ENCODE data around the gene ZNF274. TPM values are rescaled to one million over a fixed set of nuclear protein-coding genes. Genes with fewer than 3 reads are reported as not detected.

The ZNF274 gene
- total and polyA plus RNA-seq, 2 donors, result 15.7 to 33.2 TPM

DNA sequence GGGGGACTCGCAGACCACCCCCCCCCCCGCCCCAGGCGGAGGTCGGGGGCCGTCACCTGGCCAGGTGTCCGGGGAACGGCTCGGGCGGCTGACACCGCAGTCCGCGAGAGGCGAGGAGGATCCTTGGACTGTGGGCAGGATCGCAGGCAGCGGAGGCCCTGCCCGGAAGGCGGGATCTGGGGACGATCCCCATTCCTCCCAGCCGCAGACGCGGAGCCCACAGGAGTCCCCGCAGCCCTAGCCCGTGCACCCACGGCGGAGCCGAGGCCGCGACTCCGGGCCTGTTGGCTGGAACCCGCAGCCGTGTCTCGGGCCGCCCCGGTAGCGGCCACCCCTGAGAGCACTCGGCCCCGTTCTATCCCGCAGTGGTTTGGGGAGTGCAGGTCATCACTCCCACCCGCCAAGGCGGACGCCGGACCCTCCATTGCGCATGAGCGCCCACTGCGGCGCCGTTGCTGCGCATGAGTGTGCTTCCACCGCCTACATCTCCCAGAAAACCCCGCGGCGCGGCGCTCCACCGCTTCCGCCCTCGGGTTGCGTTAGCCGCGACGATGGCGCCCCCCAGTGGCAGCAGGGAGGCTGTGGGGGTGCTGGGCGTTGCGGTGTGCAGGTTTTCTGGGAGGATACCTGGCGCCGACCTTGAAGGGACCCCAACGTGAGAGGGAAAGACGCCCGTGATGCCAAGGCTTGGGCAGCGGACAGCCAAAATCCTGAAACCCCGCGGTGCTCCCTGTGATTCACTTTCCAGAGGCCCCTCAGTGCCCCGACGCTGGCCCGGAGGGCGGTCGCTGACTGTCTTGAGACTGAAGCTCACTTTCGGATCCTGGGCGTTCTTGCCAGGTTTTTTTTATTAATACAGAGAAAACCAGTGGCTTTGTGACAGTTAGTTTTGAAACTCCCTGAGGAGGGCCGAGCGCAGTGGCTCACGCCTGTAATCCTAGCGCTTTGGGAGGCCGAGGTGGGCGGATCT is 27.9 kb upstream of the ZNF274 start:
- DNase-seq (ENCODE audit: low read depth in 6 of 9, low spot score in 9 of 9), result peak; percentile 75 to 97 (median 92)
- H3K4me1 ChIP-seq (ENCODE audit: control insufficient read depth in 2 of 2, insufficient read depth in 2 of 2, low read length in 2 of 2), result peaks cover 7 to 10% of the 10 kb centered on the region in 2 donors
- H3K9me3 ChIP-seq (ENCODE audit: control insufficient read depth in 2 of 2, insufficient read depth in 1 of 2, low read length in 1 of 2), result peaks cover 4 to 39% of the 10 kb centered on the region in 2 donors
- WGBS, result 3% methylated on average over 85 of the region's 85 CpGs
- peaks cover 0 to 3% of the 10 kb centered on the region in 2 donors for H3K27me3 ChIP-seq (ENCODE audit: control insufficient read depth in 2 of 2, insufficient read depth in 1 of 2, low read length in 1 of 2)
- no peaks in the 10 kb centered on the region for H3K36me3 ChIP-seq (ENCODE audit: control insufficient read depth in 2 of 2, insufficient read depth in 2 of 2, low read length in 1 of 2)
- peak overlapping the region; percentile 72 to 84 for H3K4me3 ChIP-seq (ENCODE audit: low read length in 2 of 2)
- H3K27ac ChIP-seq (ENCODE audit: low read depth in 1 of 2, low read length in 1 of 2), result peak overlapping the region; percentile 68 to 85

DNA sequence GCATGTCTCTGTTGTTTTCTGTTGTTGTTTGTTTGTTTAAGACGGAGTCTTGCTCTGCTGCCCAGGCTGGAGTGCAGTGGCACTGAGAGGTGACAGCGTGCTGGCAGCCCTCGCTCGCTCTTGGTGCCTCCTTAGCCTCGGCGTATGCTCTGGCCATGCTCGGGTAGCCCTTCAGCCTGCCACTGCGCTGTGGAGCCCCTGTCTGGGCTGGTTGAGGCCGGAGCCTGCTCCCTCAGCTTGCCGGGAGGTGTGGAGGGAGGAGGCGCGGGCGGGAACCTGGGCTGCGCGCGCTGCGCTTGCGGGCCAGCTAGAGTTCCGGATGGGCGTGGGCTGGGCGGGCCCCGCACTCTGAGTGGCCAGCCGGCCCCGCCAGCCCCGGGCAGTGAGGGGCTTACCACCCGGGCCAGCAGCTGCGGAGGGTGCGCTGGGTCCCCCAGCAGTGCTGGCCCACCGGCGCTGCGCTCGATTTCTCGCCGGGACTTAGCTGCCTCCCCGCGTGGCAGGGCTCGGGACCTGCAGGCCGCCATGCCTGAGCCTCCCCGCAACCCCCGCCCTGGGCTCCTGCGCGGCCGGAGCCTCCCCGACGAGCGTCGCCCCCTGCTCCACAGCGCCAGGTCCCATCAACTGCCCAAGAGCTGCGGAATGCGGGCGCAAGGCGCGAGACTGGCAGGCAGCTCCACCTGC is 25.7 kb upstream of the ZNF274 start:
- peaks cover 5 to 7% of the 10 kb centered on the region in 2 donors for H3K4me1 ChIP-seq (ENCODE audit: control insufficient read depth in 2 of 2, insufficient read depth in 2 of 2, low read length in 2 of 2)
- H3K9me3 ChIP-seq (ENCODE audit: control insufficient read depth in 2 of 2, insufficient read depth in 1 of 2, low read length in 1 of 2), result peaks cover 3 to 37% of the 10 kb centered on the region in 2 donors
- no peaks in the 10 kb centered on the region for H3K36me3 ChIP-seq (ENCODE audit: control insufficient read depth in 2 of 2, insufficient read depth in 2 of 2, low read length in 1 of 2)
- no peak overlapping the region for H3K4me3 ChIP-seq (ENCODE audit: low read length in 2 of 2)
- H3K27ac ChIP-seq (ENCODE audit: low read depth in 1 of 2, low read length in 1 of 2), result no peak overlapping the region
- WGBS, result 93% methylated on average over 53 of the region's 53 CpGs
- H3K27me3 ChIP-seq (ENCODE audit: control insufficient read depth in 2 of 2, insufficient read depth in 1 of 2, low read length in 1 of 2), result no peaks in the 10 kb centered on the region
- no peak for DNase-seq (ENCODE audit: low read depth in 6 of 9, low spot score in 9 of 9)

DNA sequence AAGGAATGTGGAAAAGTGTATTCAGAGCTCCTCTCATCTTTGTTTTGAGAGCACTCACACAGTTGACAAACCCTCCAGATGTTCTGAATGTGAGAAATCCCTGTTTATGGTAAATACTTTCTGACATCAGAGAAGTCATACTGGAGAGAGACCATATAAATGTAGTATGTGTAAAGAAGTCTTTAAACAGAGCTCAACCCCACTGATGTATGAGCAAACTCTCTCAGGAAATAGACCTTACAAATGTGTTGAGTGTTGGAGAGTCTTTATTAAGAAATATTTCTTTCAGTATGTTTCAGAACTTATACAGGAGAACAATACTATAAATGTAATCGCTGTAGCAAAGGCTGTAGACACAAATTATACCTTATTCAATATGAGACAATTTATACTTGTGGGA is 16.6 kb upstream of the ZNF274 start:
- no peaks in the 10 kb centered on the region for H3K4me1 ChIP-seq (ENCODE audit: control insufficient read depth in 2 of 2, insufficient read depth in 2 of 2, low read length in 2 of 2)
- H3K27ac ChIP-seq (ENCODE audit: low read depth in 1 of 2, low read length in 1 of 2), result no peak overlapping the region
- no peak for DNase-seq (ENCODE audit: low read depth in 6 of 9, low spot score in 9 of 9)
- H3K9me3 ChIP-seq (ENCODE audit: control insufficient read depth in 2 of 2, insufficient read depth in 1 of 2, low read length in 1 of 2), result peaks cover 11 to 44% of the 10 kb centered on the region in 2 donors
- no peaks in the 10 kb centered on the region for H3K36me3 ChIP-seq (ENCODE audit: control insufficient read depth in 2 of 2, insufficient read depth in 2 of 2, low read length in 1 of 2)
- WGBS, result 74% methylated on average over 1 of the region's 1 CpG
- no peaks in the 10 kb centered on the region for H3K27me3 ChIP-seq (ENCODE audit: control insufficient read depth in 2 of 2, insufficient read depth in 1 of 2, low read length in 1 of 2)
- H3K4me3 ChIP-seq (ENCODE audit: low read length in 2 of 2), result no peak overlapping the region

DNA sequence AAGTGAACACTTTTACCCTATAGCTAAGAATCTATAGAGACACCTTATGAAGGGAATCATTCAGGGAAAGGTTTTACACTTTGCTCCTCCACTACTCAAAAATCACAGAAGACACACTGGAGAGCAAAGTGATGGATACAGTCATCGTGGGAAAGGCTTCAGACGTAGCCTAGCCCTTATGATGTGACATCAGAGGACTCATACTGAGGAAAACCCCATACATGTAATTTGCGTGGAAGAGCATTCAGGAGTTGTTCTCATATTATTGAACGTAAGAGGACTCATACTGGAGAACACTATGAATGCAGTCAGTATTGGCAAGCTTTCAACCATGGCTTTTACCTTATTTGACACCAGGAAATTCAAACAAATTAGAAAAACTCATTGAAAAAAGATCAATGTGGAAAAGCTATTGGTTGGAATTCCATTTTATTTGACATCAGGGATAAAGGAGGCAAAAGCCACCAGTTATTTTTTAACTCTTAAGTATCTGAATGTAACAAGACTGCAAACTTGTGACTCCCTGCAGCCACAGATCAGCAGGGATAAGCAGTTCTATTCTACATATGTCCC is 16.1 kb upstream of the ZNF274 start:
- Histone ChIP-seq H3K4me3 (ENCODE audit: low read length in 2 of 2) (no peak overlapping the region), H3K27me3 (ENCODE audit: control insufficient read depth in 2 of 2, insufficient read depth in 1 of 2, low read length in 1 of 2) (no peaks in the 10 kb centered on the region), H3K9me3 (ENCODE audit: control insufficient read depth in 2 of 2, insufficient read depth in 1 of 2, low read length in 1 of 2) (peaks cover 10 to 49% of the 10 kb centered on the region in 2 donors), H3K36me3 (ENCODE audit: control insufficient read depth in 2 of 2, insufficient read depth in 2 of 2, low read length in 1 of 2) (no peaks in the 10 kb centered on the region), H3K27ac (ENCODE audit: low read depth in 1 of 2, low read length in 1 of 2) (no peak overlapping the region), H3K4me1 (ENCODE audit: control insufficient read depth in 2 of 2, insufficient read depth in 2 of 2, low read length in 2 of 2) (no peaks in the 10 kb centered on the region)
- no peak for DNase-seq (ENCODE audit: low read depth in 6 of 9, low spot score in 9 of 9)
- 72% methylated on average over 4 of the region's 4 CpGs for WGBS

DNA sequence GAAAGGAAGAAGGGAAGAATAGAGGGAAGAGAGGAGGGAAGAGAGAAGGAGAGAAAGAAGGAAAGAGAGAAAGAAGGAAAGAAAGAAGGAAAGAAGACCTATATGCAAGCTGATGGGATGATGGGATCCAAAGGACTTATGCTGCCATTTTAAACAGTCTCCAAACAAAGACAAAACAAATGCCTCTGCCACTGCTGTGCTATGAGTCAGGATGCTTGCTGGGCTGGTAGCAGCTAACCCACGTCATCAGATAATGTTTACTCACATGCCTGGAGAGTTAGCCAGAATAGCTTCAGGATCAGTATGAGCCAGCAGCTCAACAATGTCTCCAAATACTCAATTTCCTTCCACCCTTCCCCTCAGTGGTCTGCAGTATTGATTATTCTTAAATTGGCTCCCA is 12.0 kb upstream of the ZNF274 start:
- H3K4me3 ChIP-seq (ENCODE audit: low read length in 2 of 2), result no peak overlapping the region
- 65% methylated on average over 1 of the region's 1 CpG for WGBS
- no peaks in the 10 kb centered on the region for H3K4me1 ChIP-seq (ENCODE audit: control insufficient read depth in 2 of 2, insufficient read depth in 2 of 2, low read length in 2 of 2)
- no peak for DNase-seq (ENCODE audit: low read depth in 6 of 9, low spot score in 9 of 9)
- H3K27me3 ChIP-seq (ENCODE audit: control insufficient read depth in 2 of 2, insufficient read depth in 1 of 2, low read length in 1 of 2), result no peaks in the 10 kb centered on the region
- H3K36me3 ChIP-seq (ENCODE audit: control insufficient read depth in 2 of 2, insufficient read depth in 2 of 2, low read length in 1 of 2), result no peaks in the 10 kb centered on the region
- no peak overlapping the region for H3K27ac ChIP-seq (ENCODE audit: low read depth in 1 of 2, low read length in 1 of 2)
- H3K9me3 ChIP-seq (ENCODE audit: control insufficient read depth in 2 of 2, insufficient read depth in 1 of 2, low read length in 1 of 2), result peaks cover 9 to 52% of the 10 kb centered on the region in 2 donors

DNA sequence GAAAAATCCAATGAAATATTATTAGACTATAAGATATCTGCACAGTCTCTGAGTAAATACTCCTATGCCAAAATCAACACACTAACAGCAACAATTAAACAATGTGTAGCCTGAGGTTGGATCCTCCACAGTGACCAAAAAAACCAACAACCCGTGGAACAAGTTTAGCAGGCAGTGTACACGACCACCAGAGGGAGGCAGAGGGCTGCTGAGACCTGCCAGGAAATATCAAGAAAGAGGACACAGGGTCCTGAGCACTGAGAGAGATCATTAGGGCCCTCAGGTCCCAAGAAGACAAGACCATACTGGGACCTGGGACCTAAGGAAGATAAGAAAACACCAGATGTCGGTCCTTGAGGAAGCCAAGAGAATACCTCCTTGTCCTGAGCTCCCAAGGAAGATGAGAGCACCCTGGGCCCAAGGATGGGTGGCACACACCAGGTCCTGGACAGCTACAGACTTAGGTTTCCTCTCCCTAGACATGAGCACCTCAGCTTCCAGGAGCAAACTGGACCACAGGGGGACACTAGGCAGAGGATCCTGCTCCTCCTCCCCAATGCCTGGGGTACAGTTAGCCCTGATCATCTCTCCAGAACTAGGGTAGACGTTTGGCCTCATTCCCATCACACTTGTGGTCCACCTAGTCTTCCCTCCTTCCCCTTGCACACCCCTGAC is 822 bp upstream of the ZNF274 start:
- H3K36me3 ChIP-seq (ENCODE audit: control insufficient read depth in 2 of 2, insufficient read depth in 2 of 2, low read length in 1 of 2), result peaks cover 16 to 26% of the 10 kb centered on the region in 2 donors
- H3K27me3 ChIP-seq (ENCODE audit: control insufficient read depth in 2 of 2, insufficient read depth in 1 of 2, low read length in 1 of 2), result no peaks in the 10 kb centered on the region
- H3K4me1 ChIP-seq (ENCODE audit: control insufficient read depth in 2 of 2, insufficient read depth in 2 of 2, low read length in 2 of 2), result peaks cover 0 to 5% of the 10 kb centered on the region in 2 donors
- H3K9me3 ChIP-seq (ENCODE audit: control insufficient read depth in 2 of 2, insufficient read depth in 1 of 2, low read length in 1 of 2), result peaks cover 36 to 81% of the 10 kb centered on the region in 2 donors
- peak in 6 of 9 donors; percentile 6 to 63 (median 39) for DNase-seq (ENCODE audit: low read depth in 6 of 9, low spot score in 9 of 9)
- peak overlapping the region; percentile 14 to 92 for H3K4me3 ChIP-seq (ENCODE audit: low read length in 2 of 2)
- H3K27ac ChIP-seq (ENCODE audit: low read depth in 1 of 2, low read length in 1 of 2), result peak overlapping the region; percentile 41 to 100
- WGBS, result 64% methylated on average over 4 of the region's 4 CpGs

DNA sequence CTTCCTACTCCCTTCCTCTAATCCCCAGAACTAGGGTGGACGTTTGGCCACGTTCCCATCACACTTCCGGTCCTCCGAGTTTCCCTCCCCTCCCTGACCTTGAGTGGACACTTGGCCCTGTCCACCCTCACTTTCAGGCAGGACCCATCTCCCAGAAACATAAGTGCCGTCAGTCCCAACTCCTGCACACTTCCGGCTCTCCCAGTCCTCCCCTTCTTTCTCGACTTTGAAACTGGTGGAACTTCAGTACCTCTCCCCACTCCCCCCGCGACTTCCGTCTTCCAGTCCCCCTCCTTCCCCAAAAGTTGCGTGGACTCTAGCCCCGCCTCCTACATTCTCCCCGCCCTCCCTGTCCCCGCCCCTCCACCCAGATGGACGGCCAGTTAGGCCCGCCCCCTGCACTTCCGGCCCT is 278 bp upstream of the ZNF274 start:
- Histone ChIP-seq H3K9me3 (ENCODE audit: control insufficient read depth in 2 of 2, insufficient read depth in 1 of 2, low read length in 1 of 2) (peaks cover 37 to 84% of the 10 kb centered on the region in 2 donors), H3K27ac (ENCODE audit: low read depth in 1 of 2, low read length in 1 of 2) (peak overlapping the region; percentile 94 to 100), H3K4me3 (ENCODE audit: low read length in 2 of 2) (peak overlapping the region; percentile 77 to 92), H3K27me3 (ENCODE audit: control insufficient read depth in 2 of 2, insufficient read depth in 1 of 2, low read length in 1 of 2) (no peaks in the 10 kb centered on the region), H3K4me1 (ENCODE audit: control insufficient read depth in 2 of 2, insufficient read depth in 2 of 2, low read length in 2 of 2) (peaks cover 0 to 5% of the 10 kb centered on the region in 2 donors), H3K36me3 (ENCODE audit: control insufficient read depth in 2 of 2, insufficient read depth in 2 of 2, low read length in 1 of 2) (peaks cover 19 to 31% of the 10 kb centered on the region in 2 donors)
- DNase-seq (ENCODE audit: low read depth in 6 of 9, low spot score in 9 of 9), result peak in 2 of 9 donors; percentile 64 to 80
- 14% methylated on average over 17 of the region's 17 CpGs for WGBS

DNA sequence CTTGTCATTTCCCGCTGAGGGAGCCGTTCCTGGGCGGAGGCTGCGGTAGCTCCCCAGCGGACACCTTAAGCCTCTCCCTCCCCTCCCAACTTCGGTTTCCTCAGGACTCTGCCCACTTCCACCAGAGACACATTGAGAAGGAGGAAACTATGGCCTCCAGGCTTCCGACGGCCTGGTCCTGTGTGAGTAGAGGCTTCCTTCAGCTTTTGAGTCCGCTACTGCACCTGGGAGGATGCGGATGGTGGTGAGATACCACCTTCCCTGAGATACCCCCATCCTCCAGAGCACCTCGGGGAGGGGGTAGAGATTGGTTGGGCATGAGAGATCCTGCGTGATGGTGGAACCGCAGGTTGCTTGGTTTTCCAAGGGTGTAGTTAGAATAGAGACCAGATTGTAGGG is 955 bp downstream of the ZNF274 start:
- peaks cover 0 to 5% of the 10 kb centered on the region in 2 donors for H3K4me1 ChIP-seq (ENCODE audit: control insufficient read depth in 2 of 2, insufficient read depth in 2 of 2, low read length in 2 of 2)
- peaks cover 38 to 80% of the 10 kb centered on the region in 2 donors for H3K9me3 ChIP-seq (ENCODE audit: control insufficient read depth in 2 of 2, insufficient read depth in 1 of 2, low read length in 1 of 2)
- peaks cover 23 to 32% of the 10 kb centered on the region in 2 donors for H3K36me3 ChIP-seq (ENCODE audit: control insufficient read depth in 2 of 2, insufficient read depth in 2 of 2, low read length in 1 of 2)
- peak overlapping the region; percentile 89 to 100 for H3K27ac ChIP-seq (ENCODE audit: low read depth in 1 of 2, low read length in 1 of 2)
- peak overlapping the region; percentile 77 to 92 for H3K4me3 ChIP-seq (ENCODE audit: low read length in 2 of 2)
- H3K27me3 ChIP-seq (ENCODE audit: control insufficient read depth in 2 of 2, insufficient read depth in 1 of 2, low read length in 1 of 2), result no peaks in the 10 kb centered on the region
- WGBS, result 34% methylated on average over 13 of the region's 13 CpGs
- no peak for DNase-seq (ENCODE audit: low read depth in 6 of 9, low spot score in 9 of 9)

All from thymus (tissue), 11 donors.